Activated CD4-positive, alpha-beta T cell treated with anti-CD3 and anti-CD28 coated beads for 36 hours (primary cell): Measurements from ENCODE around the gene SCEL. TPM values are rescaled to one million over a fixed set of nuclear protein-coding genes. Genes with fewer than 3 reads are reported as not detected.
"Not testable (repeated sequence)": the region's sequence is repeated elsewhere in the genome, so short reads cannot be mapped to it uniquely, and the experiment has no call there.

Experiments used
- ATAC-seq: fragments of 200-7000 bp; cut with Tn5 transposase; one replicate; pipeline ENCODE4 v1.10.0; 2021; ENCODE audit warnings: mild to moderate bottlenecking, moderate library complexity
- CTCF ChIA-PET: fragments of 350-600 bp; sonication (Branson Sonifier 250); formaldehyde crosslinking; loops from one replicate; lab custom pipeline; 2021; ENCODE audit warnings: antibody characterized with exemption; lab: Charles Lee
- POLR2A ChIA-PET: fragments of 350-600 bp; sonication (Branson Sonifier 250); formaldehyde crosslinking; loops from one replicate; lab custom pipeline; 2021; ENCODE audit warnings: antibody characterized with exemption, inconsistent platforms; lab: Charles Lee
- DNase-seq: peaks from one replicate; pipeline ENCODE4 v3.0.0-alpha.2; 2020
- H3K27ac Mint-ChIP-seq: one replicate; pipeline ENCODE4 v1.8.0; 2021; ENCODE audit warnings: mixed read lengths
- H3K27me3 Mint-ChIP-seq: one replicate; pipeline ENCODE4 v1.8.0; 2021; ENCODE audit warnings: mixed read lengths
- H3K36me3 Mint-ChIP-seq: one replicate; pipeline ENCODE4 v1.8.0; 2021; ENCODE audit warnings: low read depth, mixed read lengths
- H3K4me1 Mint-ChIP-seq: one replicate; pipeline ENCODE4 v1.8.0; 2021; ENCODE audit warnings: mixed read lengths
- H3K4me3 Mint-ChIP-seq: one replicate; pipeline ENCODE4 v1.8.0; 2021; ENCODE audit warnings: mild to moderate bottlenecking, moderate library complexity, mixed read lengths
- H3K9me3 Mint-ChIP-seq: one replicate; pipeline ENCODE4 v1.8.0; 2021; ENCODE audit warnings: low read depth, mixed read lengths
- intact Hi-C, 2 experiments: fragments of 100-400 bp; cut with DNase I in 1 of 2; cut with micrococcal nuclease in 1 of 2; formaldehyde crosslinking; loops; one replicate each; pipeline versions ENCODE4 v1.14.2 to v1.15.1; 2022 to 2024; cut with DNase I, micrococcal nuclease
- total RNA-seq, 2 experiments: library from RNA; stranded (reverse); gene quantifications; one replicate each; pipeline ENCODE4 v1.2.3, GENCODE V29; 2021

Gene SCEL
- total RNA-seq, 2 experiments from 2014 or later = not detected

- CTCF ChIA-PET = no interaction called here
- Mint-ChIP-seq H3K4me1 (no peaks in the 10 kb centered on the region), H3K36me3 (no peaks in the 10 kb centered on the region), H3K4me3 (no peak overlapping the region), H3K27me3 (no peaks in the 10 kb centered on the region), H3K9me3 (no peaks in the 10 kb centered on the region), H3K27ac (no peak overlapping the region)
- DNase-seq = no peak
- intact Hi-C loops = no loop called here
- no peak for ATAC-seq
- POLR2A ChIA-PET = no interaction called here
These were observed 75.6 kb downstream of the SCEL start for GRCh38 chr13:77611068-77611467.

GRCh38 chr13:77616027-77616426, 80.5 kb downstream of the SCEL start:
- no peak for ATAC-seq
- ChIA-PET POLR2A (no interaction called here), CTCF (interaction anchor here (0.9 kb wide), 1 partner anchor 22 kb away, joined by 3 read pairs; no protein-coding TSS in a partner anchor)
- Mint-ChIP-seq H3K4me1 (no peaks in the 10 kb centered on the region), H3K9me3 (no peaks in the 10 kb centered on the region), H3K27me3 (peaks cover 2% of the 10 kb centered on the region), H3K4me3 (no peak overlapping the region), H3K36me3 (no peaks in the 10 kb centered on the region), H3K27ac (no peak overlapping the region)
- no peak for DNase-seq
- intact Hi-C loops = no loop called here

GRCh38 chr13:77619655-77620054, 84.1 kb downstream of the SCEL start:
- no peak for ATAC-seq
- H3K4me1 Mint-ChIP-seq = no peaks in the 10 kb centered on the region
- H3K36me3 Mint-ChIP-seq = no peaks in the 10 kb centered on the region
- ChIA-PET CTCF (interaction anchor here (0.7 to 0.8 kb wide), 3 partner anchors 24 to 130 kb away, joined by 3 read pairs; no protein-coding TSS in a partner anchor), POLR2A (no interaction called here)
- DNase-seq = no peak
- intact Hi-C loops = no loop called here
- H3K27ac Mint-ChIP-seq = no peak overlapping the region
- peaks cover 3% of the 10 kb centered on the region for H3K27me3 Mint-ChIP-seq
- no peak overlapping the region for H3K4me3 Mint-ChIP-seq
- no peaks in the 10 kb centered on the region for H3K9me3 Mint-ChIP-seq

GRCh38 chr13:77620138-77620537, 84.6 kb downstream of the SCEL start:
- no peak overlapping the region for H3K4me3 Mint-ChIP-seq
- POLR2A ChIA-PET = no interaction called here
- intact Hi-C loops = no loop called here
- no peak overlapping the region for H3K27ac Mint-ChIP-seq
- H3K4me1 Mint-ChIP-seq = no peaks in the 10 kb centered on the region
- CTCF ChIA-PET = interaction anchor here (0.6 to 0.8 kb wide), 5 partner anchors 24 to 1774 kb away, joined by 3 read pairs; no protein-coding TSS in a partner anchor
- H3K9me3 Mint-ChIP-seq = no peaks in the 10 kb centered on the region
- peaks cover 3% of the 10 kb centered on the region for H3K27me3 Mint-ChIP-seq
- no peaks in the 10 kb centered on the region for H3K36me3 Mint-ChIP-seq
- no peak for DNase-seq
- no peak for ATAC-seq

- Mint-ChIP-seq H3K9me3 (no peaks in the 10 kb centered on the region), H3K36me3 (no peaks in the 10 kb centered on the region), H3K4me3 (no peak overlapping the region), H3K27me3 (peaks cover 4% of the 10 kb centered on the region), H3K4me1 (no peaks in the 10 kb centered on the region), H3K27ac (no peak overlapping the region)
- intact Hi-C loops = no loop called here
- ATAC-seq (no peak), DNase-seq (no peak)
- ChIA-PET POLR2A (no interaction called here), CTCF (interaction anchor here (0.9 kb wide), 1 partner anchor 31 kb away, joined by 3 read pairs; no protein-coding TSS in a partner anchor)
These were observed 88.3 kb downstream of the SCEL start for GRCh38 chr13:77623806-77624205.

- ATAC-seq (no peak), DNase-seq (no peak)
- CTCF ChIA-PET = interaction anchor here (1.1 kb wide), 1 partner anchor 13 kb away, joined by 4 read pairs; no protein-coding TSS in a partner anchor
- POLR2A ChIA-PET = no interaction called here
- Mint-ChIP-seq H3K4me3 (no peak overlapping the region), H3K9me3 (no peaks in the 10 kb centered on the region), H3K27me3 (peaks cover 8% of the 10 kb centered on the region), H3K4me1 (no peaks in the 10 kb centered on the region), H3K36me3 (no peaks in the 10 kb centered on the region), H3K27ac (no peak overlapping the region)
- intact Hi-C loops = no loop called here
These were observed 92.7 kb downstream of the SCEL start for GRCh38 chr13:77628170-77628569.

GRCh38 chr13:77637588-77637987, 102.1 kb downstream of the SCEL start:
- no peaks in the 10 kb centered on the region for H3K36me3 Mint-ChIP-seq
- CTCF ChIA-PET = no interaction called here
- no peak overlapping the region for H3K27ac Mint-ChIP-seq
- no peaks in the 10 kb centered on the region for H3K4me1 Mint-ChIP-seq
- intact Hi-C loops = no loop called here
- ATAC-seq (no peak), DNase-seq (peak; percentile 8)
- no peaks in the 10 kb centered on the region for H3K27me3 Mint-ChIP-seq
- no peak overlapping the region for H3K4me3 Mint-ChIP-seq
- no peaks in the 10 kb centered on the region for H3K9me3 Mint-ChIP-seq
- POLR2A ChIA-PET = no interaction called here

- intact Hi-C loops = no loop called here
- ATAC-seq (no peak), DNase-seq (no peak)
- Mint-ChIP-seq H3K4me3 (no peak overlapping the region), H3K27me3 (peaks cover 6% of the 10 kb centered on the region), H3K9me3 (peaks cover 6% of the 10 kb centered on the region), H3K36me3 (no peaks in the 10 kb centered on the region), H3K4me1 (no peaks in the 10 kb centered on the region), H3K27ac (no peak overlapping the region)
- ChIA-PET POLR2A (no interaction called here), CTCF (no interaction called here)
These were observed 114.9 kb downstream of the SCEL start for GRCh38 chr13:77650409-77650808.

- Mint-ChIP-seq H3K27me3 (peaks cover 6% of the 10 kb centered on the region), H3K9me3 (peaks cover 6% of the 10 kb centered on the region), H3K36me3 (no peaks in the 10 kb centered on the region), H3K27ac (no peak overlapping the region), H3K4me1 (no peaks in the 10 kb centered on the region), H3K4me3 (no peak overlapping the region)
- ATAC-seq = no peak
- POLR2A ChIA-PET = no interaction called here
- intact Hi-C loops = no loop called here
- CTCF ChIA-PET = interaction anchor here (0.7 kb wide), 1 partner anchor 14 kb away, joined by 3 read pairs; no protein-coding TSS in a partner anchor
- DNase-seq = no peak
These were observed 117.8 kb downstream of the SCEL start for GRCh38 chr13:77653301-77653700.

GRCh38 chr13:77660016-77660415, 124.5 kb downstream of the SCEL start:
- H3K4me1 Mint-ChIP-seq, H3K9me3 Mint-ChIP-seq, H3K4me3 Mint-ChIP-seq, H3K27me3 Mint-ChIP-seq, CTCF ChIA-PET, DNase-seq, H3K36me3 Mint-ChIP-seq, ATAC-seq, intact Hi-C loops, H3K27ac Mint-ChIP-seq, POLR2A ChIA-PET: not testable (repeated sequence)

GRCh38 chr13:77660841-77661250, 125.3 kb downstream of the SCEL start:
- intact Hi-C loops = no loop called here
- no peak for ATAC-seq
- Mint-ChIP-seq H3K36me3 (no peaks in the 10 kb centered on the region), H3K9me3 (no peaks in the 10 kb centered on the region), H3K4me1 (no peaks in the 10 kb centered on the region), H3K27ac (no peak overlapping the region), H3K4me3 (no peak overlapping the region), H3K27me3 (no peaks in the 10 kb centered on the region)
- ChIA-PET CTCF (no interaction called here), POLR2A (no interaction called here)
- DNase-seq = no peak

GRCh38 chr13:77662301-77662700, 126.8 kb downstream of the SCEL start:
- H3K27ac Mint-ChIP-seq, CTCF ChIA-PET, POLR2A ChIA-PET, H3K4me3 Mint-ChIP-seq, H3K4me1 Mint-ChIP-seq, intact Hi-C loops, H3K27me3 Mint-ChIP-seq, H3K9me3 Mint-ChIP-seq, ATAC-seq, DNase-seq, H3K36me3 Mint-ChIP-seq: not testable (repeated sequence)
